SH-SY5Y (cell line): Measurements from ENCODE around the gene MARCHF2.

ENCODE experiments used
- GATA2 ChIP-seq: IDR thresholded peaks from 2 replicates; pipeline ENCODE4 v1.6.1; 2011; ENCODE audit warnings: mild to moderate bottlenecking, low read depth, low read length
- GATA3 ChIP-seq: IDR thresholded peaks from 2 replicates; pipeline ENCODE4 v1.6.1; 2011; ENCODE audit warnings: low read depth, mild to moderate bottlenecking, low read length, moderate library complexity

GRCh38 chr19:8389891-8390616 lies 23.1 kb upstream of the MARCHF2 start, which contains the start of gene RAB11B:
- TF ChIP-seq GATA2: no peak
- no peak for TF ChIP-seq GATA3
